ENCODE measurements around the gene BRF1.

BRF1 gene

DNA sequence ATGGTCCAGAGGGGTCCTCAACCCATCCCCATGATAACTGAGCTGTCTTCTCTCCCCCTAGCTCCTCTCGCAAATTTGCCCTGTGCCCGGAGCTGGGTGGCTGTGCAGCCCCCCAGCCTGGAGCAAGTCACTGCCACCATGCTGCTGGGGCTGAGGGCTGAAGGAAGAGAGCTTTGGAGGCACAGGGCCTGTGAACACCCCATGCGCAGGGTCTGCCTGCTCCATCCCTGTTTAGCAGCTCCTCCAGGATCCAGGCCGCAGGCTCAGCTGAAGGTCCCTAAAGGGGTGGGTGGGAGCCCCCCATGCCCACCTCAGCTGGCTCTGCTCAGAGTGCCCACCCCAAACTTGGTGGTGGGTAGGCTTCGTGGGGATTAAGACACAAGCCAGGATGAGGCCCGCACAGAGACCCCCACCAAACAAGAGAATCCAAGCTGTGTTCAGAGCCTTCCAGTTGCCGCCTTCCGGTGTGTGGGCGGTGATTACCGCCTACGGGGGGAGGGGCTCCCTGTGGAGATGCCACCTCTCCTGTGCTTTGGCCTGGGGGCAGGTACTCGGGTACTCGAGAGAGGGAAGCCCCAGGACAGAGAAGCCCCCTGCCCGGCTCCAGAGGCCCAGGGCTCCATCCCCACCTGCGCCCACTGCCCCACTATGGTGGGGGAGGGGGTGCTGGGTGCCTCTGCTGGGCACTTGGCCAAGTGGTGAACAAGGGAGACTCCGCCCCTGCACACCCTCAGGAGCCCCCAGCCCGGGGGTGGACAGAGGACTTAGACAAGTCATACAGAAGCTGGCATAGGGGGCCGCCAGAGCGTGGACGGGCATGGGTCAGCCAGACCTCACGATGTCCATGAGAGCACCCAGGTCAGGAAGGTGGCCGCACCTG is 130.8 kb downstream of the BRF1 start:
- peak; percentile 58 for DNase-seq

DNA sequence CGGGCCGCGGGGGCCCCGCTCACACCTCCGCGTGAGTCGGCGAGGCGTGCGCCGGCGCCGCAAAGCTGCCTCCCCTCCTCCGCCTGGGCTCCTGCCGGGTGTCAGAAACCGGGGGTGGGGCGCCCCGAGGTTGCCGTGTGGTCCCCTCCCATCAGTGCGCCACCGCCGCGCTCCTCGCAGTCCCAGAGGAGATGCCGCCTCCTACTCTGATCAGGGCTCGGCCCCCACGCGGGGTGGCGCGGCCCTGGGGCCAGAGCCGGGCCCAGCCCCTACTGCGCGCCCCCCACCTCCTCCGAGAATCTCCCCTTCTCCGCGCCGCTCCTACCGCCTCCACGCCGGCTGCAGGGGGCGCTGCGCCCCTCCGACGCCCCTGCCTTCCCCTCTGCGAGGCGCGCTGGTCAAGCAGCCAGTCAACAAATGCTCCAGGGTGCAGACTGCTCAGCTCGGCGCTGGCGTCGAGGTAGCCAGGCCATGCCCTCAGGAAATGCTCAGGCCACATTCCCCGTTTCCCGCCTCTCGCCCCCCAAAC is 131.8 kb downstream of the BRF1 start:
- DNase-seq = peak; percentile 58

DNA sequence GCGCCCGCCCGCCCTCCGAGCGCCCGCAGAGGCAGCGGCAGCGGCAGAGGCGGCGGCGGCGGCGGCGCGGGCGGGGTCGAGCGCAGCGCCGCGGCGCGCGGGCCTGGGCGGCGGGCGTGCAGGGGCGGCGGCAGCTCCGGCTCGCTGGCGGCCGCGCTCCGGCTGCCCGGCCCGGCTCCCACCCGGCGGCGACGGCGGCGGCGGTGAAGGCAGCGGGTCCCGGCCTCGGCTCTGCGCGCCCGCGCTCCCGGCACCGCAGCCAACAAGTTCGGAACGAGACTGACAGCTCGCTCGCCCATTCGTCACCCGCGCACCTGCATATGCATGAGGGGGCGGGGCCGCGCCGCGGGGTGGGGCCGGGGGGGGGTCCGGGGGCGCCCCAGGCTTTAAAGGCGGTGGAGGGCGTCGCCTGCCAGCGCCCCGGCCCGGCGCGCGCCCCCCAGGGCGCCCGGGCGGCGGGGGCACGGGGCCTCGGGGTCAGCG is 132.3 kb downstream of the BRF1 start, which contains the start of gene JAG2:
Gene JAG2 (minus strand): TSS at position 281 of the 483 bp plus-strand sequence. CDS start 356 bp downstream, outside the sequence.
- DNase-seq = peak; percentile 71

DNA sequence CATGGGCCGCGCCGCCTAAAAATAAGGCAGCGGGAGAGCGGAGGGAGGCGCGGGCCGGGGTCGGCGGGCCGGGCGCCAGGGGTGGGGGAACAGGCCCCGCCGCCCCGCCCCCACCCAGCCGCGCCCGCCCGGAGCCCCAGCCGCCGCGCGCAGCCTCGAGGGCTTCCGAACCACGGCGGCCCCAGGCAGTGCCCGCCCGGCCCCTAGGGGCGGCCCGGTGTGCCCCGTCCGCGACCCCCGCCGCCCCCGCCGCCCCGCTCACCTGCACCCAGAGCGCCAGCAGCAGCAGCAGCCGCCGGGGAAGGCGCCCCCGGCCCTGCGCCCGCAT is 132.7 kb downstream of the BRF1 start:
- no peak for DNase-seq

DNA sequence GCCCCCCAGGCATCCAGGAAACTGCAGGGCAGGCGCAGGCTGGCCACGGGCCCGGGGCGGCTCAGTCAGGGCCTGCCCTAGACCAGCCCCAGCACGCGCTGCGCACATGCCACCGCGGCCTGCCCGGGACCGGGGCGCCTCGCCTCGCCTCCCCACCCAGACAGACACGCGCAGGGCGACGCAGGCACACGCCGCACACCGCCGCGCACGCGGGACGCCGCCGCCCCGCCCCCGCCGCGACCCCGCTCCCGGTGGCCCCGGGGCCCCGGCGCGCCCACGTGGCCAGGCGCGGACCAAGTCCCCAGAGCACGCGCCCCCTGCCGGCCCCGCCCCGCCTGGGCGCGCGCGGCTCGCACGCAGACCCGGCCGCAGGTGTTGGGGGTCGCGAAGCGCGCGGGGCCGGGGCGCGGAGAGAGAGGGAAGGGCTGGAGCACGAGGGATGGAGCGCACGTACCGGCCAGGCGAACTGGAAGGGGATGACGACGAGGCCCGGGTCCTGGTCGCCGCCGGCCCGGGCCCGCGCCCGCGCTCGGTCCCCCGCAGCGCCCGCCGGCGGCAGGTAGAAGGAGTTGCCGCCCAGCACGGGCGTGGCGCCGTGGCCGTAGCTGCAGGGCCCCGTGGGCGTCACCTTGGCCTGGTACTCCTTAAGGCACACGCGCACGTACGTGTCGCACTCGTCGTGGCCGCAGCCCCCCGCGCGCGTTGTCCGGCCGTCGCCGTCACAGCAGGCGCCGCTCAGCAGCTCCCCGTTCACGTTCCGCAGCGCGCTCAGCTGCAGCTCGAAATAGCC is 133.3 kb downstream of the BRF1 start:
- DNase-seq = peak; percentile 20

DNA sequence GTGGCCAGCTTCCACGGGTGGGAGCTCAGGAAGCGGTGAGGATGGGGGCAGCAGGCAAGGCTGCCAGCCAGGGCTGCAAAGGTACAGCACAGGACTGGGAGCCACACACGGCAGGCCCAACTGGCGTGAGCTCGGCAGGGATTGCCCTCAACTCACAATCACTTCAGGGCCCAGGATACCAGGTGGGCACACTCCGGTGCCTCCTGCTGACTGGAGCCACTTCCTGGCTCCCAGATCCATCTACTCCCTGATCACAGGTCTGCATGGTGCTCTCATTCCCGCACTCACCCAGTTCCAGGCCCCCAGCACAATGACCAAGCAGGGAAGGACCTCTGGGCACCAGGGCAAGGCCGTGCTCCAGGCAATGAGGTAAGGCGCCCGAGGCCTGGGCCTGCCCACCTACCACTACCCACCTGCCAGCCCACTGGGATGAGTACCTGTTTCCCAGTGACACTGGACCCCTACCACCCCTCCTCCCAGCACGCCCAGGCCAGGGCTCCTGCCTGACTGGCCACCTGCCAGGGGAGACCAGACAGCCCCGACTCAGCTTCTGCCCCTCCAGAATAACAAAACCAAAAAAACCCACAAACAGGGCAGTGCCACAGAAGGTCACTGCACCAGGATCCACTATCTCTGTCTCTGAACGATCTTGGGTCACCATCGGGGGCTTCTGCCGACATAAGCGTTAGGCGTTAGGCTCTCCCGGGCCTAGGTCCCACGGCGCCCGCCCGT is 134.1 kb downstream of the BRF1 start:
- no peak for DNase-seq

DNA sequence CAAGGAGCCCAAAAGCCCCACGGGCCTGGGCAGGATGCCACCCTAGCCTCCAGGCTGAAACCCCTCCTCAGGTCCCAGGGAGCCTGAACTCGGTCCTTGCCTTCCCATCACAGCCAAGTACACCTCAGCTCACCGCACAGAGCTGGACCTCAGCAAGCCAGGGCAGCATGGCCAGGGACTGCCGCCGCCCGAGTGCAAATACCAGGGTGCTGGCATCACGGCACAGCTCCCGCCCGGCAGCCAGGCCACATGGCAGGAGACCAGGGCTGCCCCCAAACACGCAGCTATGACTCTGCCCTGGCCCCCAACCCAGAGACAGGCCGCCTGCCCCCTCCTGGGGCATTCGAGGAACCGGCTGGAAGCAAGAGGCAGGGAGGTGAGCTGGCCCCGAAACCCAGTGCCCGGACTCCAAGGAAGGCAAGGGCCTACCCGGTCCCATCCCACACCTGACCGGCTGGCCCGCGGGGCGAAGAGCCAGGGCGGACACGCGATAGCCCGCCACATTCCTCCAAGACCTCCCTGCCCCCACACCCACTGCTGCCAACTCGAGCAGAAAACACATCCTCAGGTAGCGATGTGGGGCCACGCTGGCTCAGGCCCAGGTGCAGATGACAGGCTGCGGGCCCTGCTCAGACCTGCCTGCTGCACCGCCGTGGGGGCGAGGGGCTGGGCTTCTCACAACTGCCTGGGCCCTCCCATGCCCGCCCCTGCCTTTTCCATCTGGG is 134.9 kb downstream of the BRF1 start:
- no peak for DNase-seq

DNA sequence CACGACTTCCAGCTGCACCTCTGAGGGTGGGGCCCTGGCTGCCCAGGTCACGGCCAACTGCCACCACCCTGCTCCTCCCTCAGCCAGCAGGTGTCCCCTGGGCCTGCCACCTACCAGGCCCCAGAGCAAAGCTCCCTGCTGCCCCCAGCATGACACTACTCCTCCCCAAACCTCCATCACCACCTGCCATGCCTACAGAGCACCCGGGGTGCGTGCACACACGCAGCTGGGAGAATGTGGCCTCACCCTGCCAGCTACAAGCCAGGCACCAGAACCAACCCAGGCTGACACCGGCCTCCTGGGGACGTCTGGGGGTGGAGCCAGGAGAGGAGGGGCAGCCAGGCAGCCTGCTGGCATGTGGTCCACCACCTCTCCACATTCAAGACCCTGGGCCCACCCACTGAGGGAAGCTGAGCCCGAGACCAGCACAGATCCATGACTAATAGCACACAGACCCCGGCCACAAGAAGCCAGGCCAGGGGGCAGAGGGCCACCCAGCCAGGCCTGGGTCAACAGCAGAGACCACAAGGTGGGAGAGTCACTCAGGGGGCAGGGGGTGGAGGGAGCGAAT is 135.6 kb downstream of the BRF1 start:
- no peak for DNase-seq

DNA sequence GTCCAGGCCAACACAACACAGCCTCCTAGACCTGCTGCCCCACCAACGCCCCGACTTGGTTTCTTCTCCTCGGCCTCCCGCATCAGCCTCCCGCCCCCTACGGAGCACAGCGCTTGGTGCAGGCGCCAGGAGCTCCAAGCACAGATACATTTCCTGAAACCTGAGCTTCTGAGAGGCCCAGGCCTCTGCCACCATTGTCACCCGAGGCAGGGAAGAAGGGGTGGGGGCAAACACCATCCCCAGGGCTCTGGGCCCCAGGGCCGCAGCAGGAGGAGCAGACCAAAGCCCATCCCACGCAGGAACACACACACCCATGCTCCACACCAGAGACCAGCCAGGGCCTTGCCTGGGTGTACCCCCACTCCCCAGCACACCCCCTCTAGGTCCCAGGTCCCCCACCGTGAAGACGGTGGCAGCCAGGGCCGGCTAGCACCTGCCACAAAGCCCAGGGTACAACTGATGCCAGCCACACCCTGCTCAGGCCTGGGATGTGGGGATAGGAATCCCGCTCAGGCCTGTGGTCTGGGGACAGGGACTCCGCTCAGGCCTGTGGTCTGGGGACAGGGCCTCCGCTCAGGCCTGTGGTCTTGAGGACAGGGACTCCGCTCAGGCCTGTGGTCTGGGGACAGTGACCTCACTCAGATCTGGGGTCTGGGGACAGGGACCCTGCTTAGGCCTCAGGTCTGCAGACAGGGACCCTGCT is 137.6 kb downstream of the BRF1 start:
- no peak for DNase-seq

DNA sequence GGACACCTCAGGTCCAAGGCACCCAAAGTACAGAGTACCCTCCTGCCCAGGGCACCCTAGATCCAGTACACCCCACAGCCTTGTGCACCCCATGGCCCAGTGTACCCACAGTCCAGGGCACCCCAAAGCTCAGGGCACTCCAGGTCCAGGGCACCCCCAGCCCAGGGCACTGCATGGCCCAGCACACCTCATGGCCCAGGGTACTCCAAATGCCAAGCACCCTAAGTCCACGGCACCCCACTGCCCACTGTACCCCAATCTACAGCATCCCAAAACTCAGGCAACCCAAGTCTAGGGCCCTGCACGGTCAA is 138.2 kb downstream of the BRF1 start:
- DNase-seq = no peak

DNA sequence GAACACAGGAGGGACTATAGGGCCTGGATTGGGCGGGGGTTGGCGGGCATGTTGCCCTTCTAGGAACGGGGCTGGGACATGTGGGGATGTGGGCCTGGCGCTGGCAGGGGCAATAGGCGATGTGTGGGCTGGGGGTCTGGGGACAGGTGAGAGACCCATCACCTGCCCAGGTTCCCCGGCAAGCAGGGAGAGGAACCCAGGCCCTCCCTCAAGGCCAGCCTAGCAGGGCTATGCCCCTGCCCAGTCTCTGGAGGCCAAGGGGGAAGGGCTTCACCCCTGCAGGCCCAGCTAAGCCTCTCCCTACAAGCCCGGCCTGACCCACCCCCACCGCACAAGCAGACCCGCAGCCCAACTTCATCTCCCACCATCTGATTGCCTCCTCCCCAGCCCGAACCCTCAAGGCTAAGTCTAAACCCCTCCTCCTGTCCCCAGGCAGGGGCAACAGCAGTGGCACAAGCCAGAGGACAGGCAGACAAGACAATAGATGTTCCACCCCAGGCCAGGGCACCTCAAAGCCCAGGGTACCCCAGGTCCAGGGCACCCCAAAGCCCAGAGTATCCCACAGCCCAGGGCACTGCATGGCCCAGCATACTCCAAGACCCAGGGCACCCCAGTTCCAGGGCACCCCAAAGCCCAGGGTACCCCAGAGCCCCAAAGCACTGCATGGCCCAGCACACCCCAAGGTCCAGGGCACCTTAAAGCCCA is 138.7 kb downstream of the BRF1 start:
- no peak for DNase-seq

DNA sequence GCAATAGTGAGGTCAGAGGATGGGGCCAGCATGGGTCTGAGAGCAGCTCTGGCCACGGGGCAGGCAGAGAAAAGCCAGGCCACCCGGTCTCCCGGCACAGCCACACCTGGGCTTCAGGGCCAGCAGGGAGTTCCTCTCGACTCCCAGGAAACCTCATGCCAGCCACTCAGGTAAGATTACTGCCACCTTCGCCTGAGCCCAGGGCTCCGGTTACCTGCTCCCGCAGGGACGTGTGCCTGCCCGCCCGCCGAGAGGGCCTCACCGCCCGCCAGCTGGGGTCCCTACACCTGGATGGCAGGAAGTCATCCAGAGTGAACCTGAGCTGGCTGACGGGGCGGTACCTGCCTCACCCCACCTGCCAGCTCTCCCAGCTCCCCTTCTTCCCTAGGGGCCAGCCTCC is 139.5 kb downstream of the BRF1 start:
- DNase-seq = no peak

DNA sequence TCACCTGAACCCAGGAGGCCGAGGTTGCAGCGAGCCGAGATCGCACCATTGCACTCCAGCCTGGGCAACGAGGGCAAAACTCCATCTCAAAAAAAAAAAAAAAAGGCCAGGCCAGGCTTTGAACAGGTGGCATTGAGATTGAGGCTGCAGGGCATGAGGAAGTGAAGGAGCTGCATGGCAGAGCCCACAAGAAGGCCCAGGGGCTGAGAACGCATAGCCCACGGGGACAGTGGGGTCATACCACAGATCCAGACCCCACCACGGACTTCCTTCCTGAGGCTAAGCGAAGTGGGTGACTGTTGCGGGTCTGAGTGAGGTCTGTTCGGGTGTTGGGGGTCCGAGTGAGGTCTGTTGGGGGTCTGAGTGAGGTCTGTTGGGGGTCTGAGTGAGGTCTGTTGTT is 140.0 kb downstream of the BRF1 start:
- DNase-seq = no peak

DNA sequence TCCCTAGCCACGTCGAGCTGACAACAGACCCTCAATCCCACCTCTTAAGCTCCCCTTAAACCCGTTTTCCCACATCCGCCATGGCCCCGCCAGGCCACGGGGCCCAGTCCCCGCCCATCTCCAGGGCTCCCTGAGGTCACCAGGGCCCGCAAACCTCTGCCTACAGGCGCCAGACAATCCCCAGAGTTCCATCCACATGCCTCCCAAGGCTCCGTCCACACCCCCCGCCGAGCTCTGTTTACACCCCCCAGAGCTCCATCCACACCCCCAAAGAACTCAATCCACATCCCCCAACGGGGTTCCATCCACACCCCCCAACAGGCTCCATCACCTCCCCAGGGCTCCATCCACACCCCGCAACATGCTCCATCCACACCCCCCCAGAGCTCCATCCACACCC is 141.5 kb downstream of the BRF1 start:
- no peak for DNase-seq

Data from CD4-positive, alpha-beta T cell treated with Interleukin-6 for 4 hours (primary cell).